ES-I3 (cell line): ENCODE results near the gene SPRR2A.
"Not testable (repeated sequence)": the region's sequence is repeated elsewhere in the genome, so short reads cannot be mapped to it uniquely, and the experiment has no call there.

Source experiments
- H3K36me3 ChIP-seq: 2 replicates; pipeline ENCODE4 v1.6.1; 2013; ENCODE audit warnings: mild to moderate bottlenecking, low read length, control low read depth, moderate library complexity; ENCODE audit not compliant: insufficient read depth
- H3K4me1 ChIP-seq: 2 replicates; pipeline ENCODE4 v1.6.1; 2013; ENCODE audit warnings: mild to moderate bottlenecking, control low read depth, low read length; ENCODE audit not compliant: insufficient read depth
- H3K9ac ChIP-seq: 2 replicates; pipeline ENCODE4 v1.6.1; 2013; ENCODE audit warnings: low read depth, mild to moderate bottlenecking, low read length, moderate library complexity
- H3K9me3 ChIP-seq: 2 replicates; pipeline ENCODE4 v1.6.1; 2013; ENCODE audit warnings: mild to moderate bottlenecking, low read length, moderate library complexity; ENCODE audit not compliant: control insufficient read depth, insufficient read depth

SPRR2A gene

DNA sequence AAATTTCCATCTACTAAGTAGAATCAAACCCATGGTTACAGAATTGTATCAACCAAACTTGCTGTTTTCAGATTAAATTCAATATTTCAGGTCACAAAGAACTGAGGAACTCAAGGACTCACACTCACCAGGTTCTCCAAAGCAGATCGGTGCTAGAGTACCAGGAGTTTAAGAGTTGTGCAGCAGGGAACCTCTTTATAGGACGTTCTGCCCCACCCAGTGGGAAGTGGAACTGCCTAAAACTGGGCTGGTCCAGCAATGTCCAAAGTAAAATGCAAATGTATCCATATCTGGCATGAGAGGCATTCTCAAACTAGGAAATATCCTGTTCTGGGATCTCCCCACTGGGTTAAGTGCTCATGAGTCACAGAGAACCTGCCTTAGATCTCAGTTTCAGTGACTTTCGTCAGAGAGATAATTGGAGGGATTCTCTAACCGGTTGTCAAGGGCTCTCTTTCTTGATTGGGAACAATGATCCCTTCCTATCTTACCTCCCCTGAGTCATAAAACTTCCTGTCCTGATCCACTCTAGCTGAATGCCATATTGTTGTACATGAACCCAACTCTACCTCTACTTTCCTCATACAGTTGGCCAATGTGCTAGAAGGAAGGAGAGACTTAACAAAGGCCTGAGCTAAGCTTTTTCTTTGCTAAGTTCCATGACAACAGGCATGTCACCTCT is 16.2 kb downstream of the SPRR2A start, which contains the start of gene SPRR2D:
Gene SPRR2D (minus strand): TSS at position 171 of the 682 bp plus-strand sequence. CDS start 774 bp downstream, outside the sequence.
- Histone ChIP-seq H3K9ac (no peak within 1 kb of the TSS), H3K9me3 (no peaks in the 10 kb centered on the region), H3K4me1 (no peaks in the 10 kb centered on the region), H3K36me3 (no peaks in the 10 kb centered on the region)

DNA sequence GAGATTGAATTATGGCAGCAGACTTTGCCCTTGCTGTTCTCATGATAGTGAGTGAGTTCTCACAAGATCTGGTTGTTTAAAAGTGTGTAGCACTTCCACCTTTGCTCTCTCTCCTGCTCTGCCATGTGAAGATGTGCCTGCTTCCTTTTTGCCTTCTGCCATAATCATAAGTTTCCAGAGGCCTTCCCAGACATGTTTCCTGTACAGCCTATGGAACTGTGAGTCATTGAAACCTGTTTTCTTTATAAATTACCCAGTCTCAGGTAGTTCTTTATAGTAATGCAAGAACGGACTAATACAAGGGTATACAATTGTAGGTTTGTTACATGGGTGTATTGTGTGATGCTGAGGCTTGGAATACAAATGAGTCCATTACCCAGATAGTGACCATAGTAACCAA is 22.1 kb downstream of the SPRR2A start:
- Histone ChIP-seq H3K9me3 (no peaks in the 10 kb centered on the region), H3K36me3 (no peaks in the 10 kb centered on the region), H3K9ac (no peak overlapping the region), H3K4me1 (no peaks in the 10 kb centered on the region)

GRCh38 chr1:153032677-153033308 is 24.5 kb downstream of the SPRR2A start:
- H3K9ac ChIP-seq = no peak overlapping the region
- H3K9me3 ChIP-seq = no peaks in the 10 kb centered on the region
- no peaks in the 10 kb centered on the region for H3K4me1 ChIP-seq
- H3K36me3 ChIP-seq = no peaks in the 10 kb centered on the region

GRCh38 chr1:153032073-153032472 is 25.2 kb downstream of the SPRR2A start:
- no peak overlapping the region for H3K9ac ChIP-seq
- H3K4me1 ChIP-seq = no peaks in the 10 kb centered on the region; the same call in 1 of the 2 replicates
- H3K9me3 ChIP-seq = no peaks in the 10 kb centered on the region
- no peaks in the 10 kb centered on the region for H3K36me3 ChIP-seq

DNA sequence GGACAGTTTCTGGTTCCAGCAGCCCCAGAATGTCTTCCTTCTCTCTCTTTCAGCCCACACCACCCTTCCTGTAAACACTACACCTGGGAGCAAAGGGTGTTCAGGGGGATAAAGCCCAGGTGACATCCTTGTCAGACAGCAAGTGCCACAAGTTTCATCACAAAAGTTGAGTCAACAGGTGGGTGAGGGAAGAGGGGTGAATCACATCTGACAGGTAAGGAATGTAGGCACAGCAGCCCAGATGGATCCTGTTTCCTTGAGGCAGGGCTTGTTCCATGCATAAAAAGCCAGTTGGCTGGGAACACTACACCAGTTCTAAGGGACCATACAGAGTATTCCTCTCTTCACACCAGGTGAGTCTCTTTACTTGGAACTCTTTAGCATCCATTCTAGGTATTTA is 26.4 kb downstream of the SPRR2A start, which contains the start of gene SPRR1B:
Gene SPRR1B (plus strand): TSS at position 309 of the 400 bp plus-strand sequence. CDS start 1,143 bp downstream, outside the sequence.
- H3K36me3 ChIP-seq = no peaks in the 10 kb centered on the region
- H3K9me3 ChIP-seq = no peaks in the 10 kb centered on the region
- H3K9ac ChIP-seq = no peak within 1 kb of the TSS
- H3K4me1 ChIP-seq = no peaks in the 10 kb centered on the region; the same call in 1 of the 2 replicates

GRCh38 chr1:153028766-153029165 is 28.5 kb downstream of the SPRR2A start:
- Histone ChIP-seq H3K4me1 (no peaks in the 10 kb centered on the region; the same call in 1 of the 2 replicates), H3K9me3 (no peaks in the 10 kb centered on the region), H3K9ac (no peak overlapping the region), H3K36me3 (no peaks in the 10 kb centered on the region)

DNA sequence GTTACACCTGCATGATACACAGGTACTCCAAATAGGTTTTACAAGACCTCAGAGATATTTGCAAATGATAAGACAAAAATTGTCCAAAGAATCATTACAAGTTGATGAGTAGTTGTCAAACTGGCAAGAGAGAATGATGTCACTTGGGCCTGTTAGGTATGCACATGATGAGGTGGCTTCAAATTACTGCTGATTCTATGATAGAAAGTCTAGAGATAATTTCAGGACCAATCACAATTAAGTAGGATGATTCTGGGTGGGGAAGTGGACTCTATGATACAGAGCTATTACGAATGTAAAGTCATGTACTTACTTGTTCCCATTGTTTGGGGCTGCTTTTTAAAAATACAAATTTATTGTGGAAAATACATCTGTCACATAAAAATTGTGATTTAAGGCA is 31.5 kb downstream of the SPRR2A start:
- Histone ChIP-seq H3K4me1 (no peaks in the 10 kb centered on the region; the same call in 1 of the 2 replicates), H3K9me3 (no peaks in the 10 kb centered on the region), H3K9ac (no peak overlapping the region), H3K36me3 (no peaks in the 10 kb centered on the region)

DNA sequence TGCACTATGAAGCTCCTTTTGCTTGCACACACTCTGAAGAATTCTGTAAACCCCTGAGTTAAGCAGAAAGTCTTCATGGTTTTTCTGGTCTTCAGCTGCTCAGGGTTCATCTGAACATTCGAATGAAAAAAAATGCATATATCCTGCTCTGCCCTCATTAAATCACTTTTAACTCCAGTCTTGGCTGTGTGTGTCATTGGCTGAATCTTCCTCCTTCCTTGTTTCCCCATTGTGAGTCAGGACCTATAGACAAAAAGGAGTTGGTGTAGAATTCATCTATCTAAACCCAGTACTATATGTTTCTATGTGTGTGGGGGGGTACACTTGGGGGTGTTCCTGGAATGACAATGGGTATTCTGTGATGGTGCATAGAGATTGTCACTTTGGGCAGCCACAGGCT is 32.9 kb downstream of the SPRR2A start:
- H3K9ac ChIP-seq = no peak overlapping the region
- no peaks in the 10 kb centered on the region for H3K36me3 ChIP-seq
- H3K4me1 ChIP-seq = no peaks in the 10 kb centered on the region; the same call in 1 of the 2 replicates
- H3K9me3 ChIP-seq = no peaks in the 10 kb centered on the region

DNA sequence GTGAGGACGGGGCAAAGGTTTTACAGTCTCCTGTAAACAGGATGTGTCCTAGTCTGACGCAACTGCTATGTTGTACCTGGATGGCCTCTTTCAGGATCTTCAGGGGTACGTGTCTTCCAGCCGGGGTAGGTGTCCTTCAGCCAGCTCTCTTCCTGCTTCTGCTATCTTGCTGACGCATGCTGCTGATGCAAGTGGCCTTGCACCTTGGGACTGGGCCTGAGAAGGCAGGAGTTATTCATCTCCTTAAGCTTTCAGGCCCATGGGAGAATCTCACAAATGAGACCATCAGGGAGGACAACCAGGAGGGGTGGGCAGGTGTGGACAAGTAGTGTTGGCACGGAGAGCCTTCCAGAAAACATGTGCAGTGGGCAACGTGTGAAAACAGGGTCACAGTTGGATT is 34.2 kb downstream of the SPRR2A start:
- Histone ChIP-seq H3K9ac (no peak overlapping the region), H3K9me3 (no peaks in the 10 kb centered on the region), H3K36me3 (no peaks in the 10 kb centered on the region), H3K4me1 (no peaks in the 10 kb centered on the region; the same call in 1 of the 2 replicates)

DNA sequence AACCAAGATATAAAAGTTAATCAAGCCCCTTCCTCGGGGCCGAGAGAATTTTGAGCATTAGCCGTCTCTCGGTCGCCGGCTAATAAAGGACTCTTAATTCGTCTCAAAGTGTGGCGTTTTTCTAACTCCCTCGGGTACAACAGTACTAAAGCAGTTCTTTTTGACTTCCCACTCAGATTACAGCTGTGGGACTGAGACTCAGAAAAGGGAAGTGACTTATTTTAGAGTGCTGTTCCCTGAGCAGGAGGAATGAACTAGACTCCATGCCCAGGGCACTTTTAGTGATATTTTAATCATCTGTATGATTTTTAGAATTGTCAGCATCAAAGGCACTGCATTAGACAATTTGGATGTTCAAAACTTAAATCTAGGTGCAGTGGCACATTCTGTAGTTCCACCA is 35.0 kb downstream of the SPRR2A start:
- H3K9me3 ChIP-seq, H3K36me3 ChIP-seq, H3K4me1 ChIP-seq, H3K9ac ChIP-seq: not testable (repeated sequence)

- H3K36me3 ChIP-seq, H3K4me1 ChIP-seq, H3K9me3 ChIP-seq, H3K9ac ChIP-seq: not testable (repeated sequence)
Observed at GRCh38 chr1:153021829-153022228, 35.5 kb downstream of the SPRR2A start.

GRCh38 chr1:153011235-153011758 is 46.0 kb downstream of the SPRR2A start:
- H3K9ac ChIP-seq, H3K4me1 ChIP-seq, H3K9me3 ChIP-seq, H3K36me3 ChIP-seq: not testable (repeated sequence)
